Endothelial cell of umbilical vein (primary cell): Measurements from ENCODE around the gene RANBP1. TPM values are rescaled to one million over a fixed set of nuclear protein-coding genes. Genes with fewer than 3 reads are reported as not detected.

Experiments
- BruUV-seq: library from RNA; stranded (reverse); fragments of 400-500 nt; replicated peaks from 2 replicates; lab custom pipeline; 2021; lab: Mats Ljungman, UMichigan
- CTCF ChIA-PET: fragments of 300-600, 350-600 bp; sonication (Branson Sonifier 250); formaldehyde crosslinking; loops from one replicate; lab custom pipeline; 2021; ENCODE audit warnings: antibody characterized with exemption, inconsistent platforms; lab: Charles Lee
- POLR2A ChIA-PET: fragments of 300-600, 350-600 bp; sonication (Branson Sonifier 250); formaldehyde crosslinking; loops from one replicate; lab custom pipeline; 2021; ENCODE audit warnings: antibody characterized with exemption, inconsistent platforms; lab: Charles Lee
- DNase-seq: peaks from one replicate; pipeline ENCODE4 v3.0.0-alpha.2; 2011; ENCODE audit warnings: low read depth, low spot score
- FAIRE-seq: peaks from 2 replicates; lab custom pipeline; 2011; peaks lifted over from hg19 to GRCh38; lab: Jason Lieb, UNC
- H2AFZ ChIP-seq: 2 replicates; pipeline ENCODE4 v1.6.0; 2012; ENCODE audit warnings: low read depth, low read length, control low read depth, inconsistent platforms
- H3K27ac ChIP-seq: 2 replicates; pipeline ENCODE4 v1.5.1; 2011; ENCODE audit warnings: low read depth, mild to moderate bottlenecking, control low read depth, low read length, moderate library complexity; ENCODE audit not compliant: insufficient read depth
- H3K27me3 ChIP-seq, 2 experiments: 2 replicates each; pipeline versions ENCODE4 v1.6.0 to v1.6.1; 2011; ENCODE audit warnings: low read length in 2 of 2, mixed read lengths in 1 of 2; ENCODE audit not compliant: control insufficient read depth in 2 of 2, insufficient read depth in 2 of 2
- H3K36me3 ChIP-seq, 2 experiments: 2 replicates in 1 of 2; 3 replicates in 1 of 2; pipeline ENCODE4 v1.5.1; 2011; ENCODE audit warnings: low read length in 2 of 2, mild to moderate bottlenecking in 1 of 2, moderate library complexity in 1 of 2; ENCODE audit not compliant: control insufficient read depth in 2 of 2, insufficient read depth in 2 of 2; ENCODE audit errors: extremely low read depth in 1 of 2
- H3K4me1 ChIP-seq: 3 replicates; pipeline ENCODE4 v1.5.1; 2011; ENCODE audit warnings: mild to moderate bottlenecking, low read length; ENCODE audit not compliant: control insufficient read depth, insufficient read depth; ENCODE audit errors: extremely low read depth
- H3K4me2 ChIP-seq: 2 replicates; pipeline ENCODE4 v1.6.1; 2011; ENCODE audit warnings: low read length, control low read depth, mixed read lengths; ENCODE audit not compliant: insufficient read depth
- H3K4me3 ChIP-seq, 3 experiments: fragments of 200-600 bp in 1 of 3; sonication (generic), shearing (Covaris generic) in 1 of 3; replicated peaks in 1 of 3; 2 replicates each; pipeline ENCODE4 v1.5.1; 2011 to 2016; ENCODE audit warnings: control low read depth in 3 of 3, low read length in 3 of 3, mild to moderate bottlenecking in 2 of 3, inconsistent platforms in 1 of 3, low read depth in 1 of 3, moderate library complexity in 1 of 3; ENCODE audit not compliant: insufficient read depth in 1 of 3
- H3K79me2 ChIP-seq: 2 replicates; pipeline ENCODE4 v1.6.0; 2012; ENCODE audit warnings: low read length, inconsistent platforms; ENCODE audit not compliant: control insufficient read depth, insufficient read depth
- H3K9ac ChIP-seq: replicated peaks from 2 replicates; pipeline ENCODE3; 2011; ENCODE audit warnings: low read length, control low read depth; ENCODE audit not compliant: insufficient read depth; ENCODE audit errors: extremely low read depth
- H3K9me1 ChIP-seq: replicated peaks from 3 replicates; pipeline ENCODE4 v1.6.0; 2011; ENCODE audit warnings: mild to moderate bottlenecking, low read length; ENCODE audit not compliant: control insufficient read depth, insufficient read depth; ENCODE audit errors: extremely low read depth
- H3K9me3 ChIP-seq: replicated peaks from 2 replicates; pipeline ENCODE4 v1.5.1; 2012; ENCODE audit warnings: low read length, inconsistent platforms; ENCODE audit not compliant: control insufficient read depth, insufficient read depth
- H4K20me1 ChIP-seq: replicated peaks from 2 replicates; pipeline ENCODE3; 2011; ENCODE audit warnings: mild to moderate bottlenecking, low read length; ENCODE audit not compliant: control insufficient read depth, insufficient read depth; ENCODE audit errors: extremely low read depth
- EZH2 ChIP-seq: IDR thresholded peaks from 2 replicates; pipeline ENCODE4 v1.6.1; 2012; ENCODE audit warnings: borderline replicate concordance, low read depth, mild to moderate bottlenecking, moderate library complexity, low read length, inconsistent platforms; ENCODE audit not compliant: severe bottlenecking
- FOS ChIP-seq: IDR thresholded peaks from 2 replicates; pipeline ENCODE4 v1.6.1; 2011; ENCODE audit warnings: mild to moderate bottlenecking, low read length, moderate library complexity, borderline replicate concordance; ENCODE audit not compliant: insufficient read depth
- GATA2 ChIP-seq: IDR thresholded peaks from 2 replicates; pipeline ENCODE4 v1.7.0; 2011; ENCODE audit warnings: low read depth, mild to moderate bottlenecking, moderate library complexity, mixed read lengths, low read length; ENCODE audit not compliant: insufficient read length, insufficient read depth
- JUN ChIP-seq: IDR thresholded peaks from 2 replicates; pipeline ENCODE4 v1.6.1; 2011; ENCODE audit warnings: borderline replicate concordance, low read depth; ENCODE audit not compliant: insufficient read length, insufficient read depth
- MYC ChIP-seq: IDR thresholded peaks from one replicate; pipeline ENCODE4 v1.6.1; 2011; ENCODE audit warnings: mild to moderate bottlenecking, low read depth, low read length
- POLR2A ChIP-seq: IDR thresholded peaks from 2 replicates; pipeline ENCODE4 v1.6.1; 2012; ENCODE audit warnings: low read depth, mild to moderate bottlenecking, control low read depth, low read length
- POLR2AphosphoS5 ChIP-seq: IDR thresholded peaks from 2 replicates; pipeline ENCODE4 v1.6.1; 2012; ENCODE audit warnings: low read depth, mild to moderate bottlenecking, control low read depth, low read length, moderate library complexity; ENCODE audit not compliant: insufficient read depth
- dilution Hi-C: fragments of 300-500 bp; cut with MboI; formaldehyde crosslinking; loops from one replicate; pipeline ENCODE4 v1.15.0; 2019; ENCODE audit warnings: low sequenced_read_pairs; ENCODE audit not compliant: extremely low pct_ligation_motif_present
- intact Hi-C: fragments of 100-400 bp; cut with micrococcal nuclease; formaldehyde crosslinking; loops from one replicate; pipeline ENCODE4 v1.10.0; 2022
- polyA plus RNA-seq, 4 experiments: library from polyadenylated mRNA; depleted of rRNA in 3 of 4; stranded (reverse) in 3 of 4; unstranded in 1 of 4; fragments of >200 nt; gene quantifications; 2 replicates each; pipeline versions ENCODE4 v1.2.1 to v1.2.3, GENCODE V29; 2011 to 2012; ENCODE audit warnings: missing spikeins in 1 of 4
- total RNA-seq: library from RNA; stranded (reverse); gene quantifications from 2 replicates; pipeline ENCODE4 v1.2.3, GENCODE V29; 2021
- TF ChIP-seq, protein P1 (sequence below): IDR thresholded peaks from 2 replicates; pipeline ENCODE4 v1.6.1; 2011; ENCODE audit not compliant: insufficient read depth, insufficient read length
- TF ChIP-seq, protein P2 (sequence below), 2 donors: IDR thresholded peaks; 1 replicate in 1 of 2; 2 replicates in 1 of 2; pipeline ENCODE4 v1.5.1; 2011; ENCODE audit warnings: low read length in 2 of 2, mild to moderate bottlenecking in 2 of 2, moderate library complexity in 2 of 2, control low read depth in 1 of 2, inconsistent platforms in 1 of 2, low read depth in 1 of 2; ENCODE audit not compliant: insufficient read depth in 1 of 2; ENCODE audit errors: extremely low read depth in 1 of 2

Gene RANBP1
- total and polyA plus RNA-seq, 2 donors (not counting 3 experiments of a cell fraction or from before 2014, with no cell fraction given): 228 to 247 TPM

DNA sequence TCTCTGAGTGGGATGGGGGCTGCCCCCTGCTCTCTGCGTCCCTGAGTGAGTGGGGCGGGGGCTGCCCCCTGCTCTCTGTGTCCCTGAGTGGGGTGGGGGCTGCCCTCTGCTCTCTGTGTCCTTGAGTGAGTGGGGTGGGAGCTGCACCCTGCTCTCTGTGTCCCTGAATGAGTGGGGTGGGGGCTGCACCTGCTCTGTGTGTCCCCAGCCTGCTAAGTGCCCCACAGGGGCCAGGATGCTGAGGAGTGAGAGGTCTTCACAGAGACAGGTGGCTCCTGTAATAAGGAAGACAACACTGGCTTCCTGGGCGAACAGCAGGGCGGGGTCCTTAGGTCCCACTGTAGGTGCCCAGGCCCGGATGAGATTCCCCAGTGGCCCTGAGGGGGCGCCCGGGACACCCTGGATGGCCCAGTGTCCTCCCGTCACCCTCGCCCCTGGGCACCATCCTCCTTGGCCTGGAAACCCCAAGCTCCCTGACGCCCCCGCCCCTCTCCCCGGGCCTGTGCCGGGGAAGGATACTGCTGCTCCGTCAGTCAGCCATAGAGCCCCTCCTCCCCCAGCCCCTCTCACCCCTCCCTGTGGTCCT, 38.8 kb downstream of the RANBP1 start:
- H3K9ac ChIP-seq: no peak overlapping the region
- no peak for DNase-seq
- FAIRE-seq: no peak
- peak overlapping the region; percentile 23 to 46 (median 36) for H3K4me3 ChIP-seq
- dilution Hi-C loops: no loop called here
- TF ChIP-seq, protein P1, sequence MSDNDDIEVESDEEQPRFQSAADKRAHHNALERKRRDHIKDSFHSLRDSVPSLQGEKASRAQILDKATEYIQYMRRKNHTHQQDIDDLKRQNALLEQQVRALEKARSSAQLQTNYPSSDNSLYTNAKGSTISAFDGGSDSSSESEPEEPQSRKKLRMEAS: no peak
- TF ChIP-seq, protein P2, sequence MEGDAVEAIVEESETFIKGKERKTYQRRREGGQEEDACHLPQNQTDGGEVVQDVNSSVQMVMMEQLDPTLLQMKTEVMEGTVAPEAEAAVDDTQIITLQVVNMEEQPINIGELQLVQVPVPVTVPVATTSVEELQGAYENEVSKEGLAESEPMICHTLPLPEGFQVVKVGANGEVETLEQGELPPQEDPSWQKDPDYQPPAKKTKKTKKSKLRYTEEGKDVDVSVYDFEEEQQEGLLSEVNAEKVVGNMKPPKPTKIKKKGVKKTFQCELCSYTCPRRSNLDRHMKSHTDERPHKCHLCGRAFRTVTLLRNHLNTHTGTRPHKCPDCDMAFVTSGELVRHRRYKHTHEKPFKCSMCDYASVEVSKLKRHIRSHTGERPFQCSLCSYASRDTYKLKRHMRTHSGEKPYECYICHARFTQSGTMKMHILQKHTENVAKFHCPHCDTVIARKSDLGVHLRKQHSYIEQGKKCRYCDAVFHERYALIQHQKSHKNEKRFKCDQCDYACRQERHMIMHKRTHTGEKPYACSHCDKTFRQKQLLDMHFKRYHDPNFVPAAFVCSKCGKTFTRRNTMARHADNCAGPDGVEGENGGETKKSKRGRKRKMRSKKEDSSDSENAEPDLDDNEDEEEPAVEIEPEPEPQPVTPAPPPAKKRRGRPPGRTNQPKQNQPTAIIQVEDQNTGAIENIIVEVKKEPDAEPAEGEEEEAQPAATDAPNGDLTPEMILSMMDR (IDR thresholded peaks at IDR 0.05; ENCODE audit: extremely low read depth in 1 of 2, insufficient read depth in 1 of 2, low read depth in 1 of 2, low read length in 2 of 2): no peak
- no peak for TF ChIP-seq MYC
- no peak for TF ChIP-seq FOS
- no peak for TF ChIP-seq JUN
- TF ChIP-seq GATA2: no peak
- TF ChIP-seq POLR2A: no peak
- no peak for TF ChIP-seq EZH2
- no peak for TF ChIP-seq POLR2AphosphoS5
- H2AFZ ChIP-seq: peak overlapping the region; percentile 32
- H3K27me3 ChIP-seq: no peaks in the 10 kb centered on the region
- no peaks in the 10 kb centered on the region for H3K9me1 ChIP-seq
- CTCF ChIA-PET: no interaction called here
- POLR2A ChIA-PET: no interaction called here
- H3K9me3 ChIP-seq: no peaks in the 10 kb centered on the region
- H3K4me1 ChIP-seq: peaks cover 5% of the 10 kb centered on the region
- no peaks in the 10 kb centered on the region for H3K79me2 ChIP-seq
- H3K4me2 ChIP-seq: peak overlapping the region; percentile 25
- BruUV-seq: no TSS peak
- no peaks in the 10 kb centered on the region for H3K36me3 ChIP-seq
- intact Hi-C loops: loop anchor here (5.0 kb wide), 2 partner anchors 53 to 303 kb away; no protein-coding TSS in a partner anchor
- no peaks in the 10 kb centered on the region for H4K20me1 ChIP-seq
- no peak overlapping the region for H3K27ac ChIP-seq
